ENCODE data around the gene C3orf80. TPM values are rescaled to one million over a fixed set of nuclear protein-coding genes. Genes with fewer than 3 reads are reported as not detected.

The C3orf80 gene
- polyA plus RNA-seq, 1 donor from 2014 or later, result 0.57 TPM

- Histone ChIP-seq H3K36me3 (ENCODE audit: insufficient read depth, low read length) (no peaks in the 10 kb centered on the region), H3K9ac (ENCODE audit: low read length) (no peak overlapping the region), H3F3A (ENCODE audit: insufficient read depth, low read length, poor library complexity, severe bottlenecking) (no peaks in the 10 kb centered on the region), H3K27ac (ENCODE audit: low read length) (no peak overlapping the region), H4K20me1 (ENCODE audit: insufficient read depth) (no peaks in the 10 kb centered on the region), H3K9me3 (ENCODE audit: low read length) (no peaks in the 10 kb centered on the region), H3K4me2 (ENCODE audit: low read length) (no peak overlapping the region), H3K4me3 (ENCODE audit: low read length) (no peak overlapping the region), H3K27me3 (ENCODE audit: insufficient read depth, low read depth, low read length) (no peaks in the 10 kb centered on the region), H2AFZ (ENCODE audit: low read depth, low read length) (no peak overlapping the region), H3K79me2 (replicated peaks; ENCODE audit: insufficient read depth, low read length) (no peaks in the 10 kb centered on the region), H3K9me2 (ENCODE audit: insufficient read depth, low read length) (no peaks in the 10 kb centered on the region)
- TF ChIP-seq REST (IDR thresholded peaks at IDR 0.05; ENCODE audit: borderline replicate concordance), result no peak
- no peak for TF ChIP-seq POLR2AphosphoS5 (IDR thresholded peaks at IDR 0.05)
- no peak for TF ChIP-seq EP300 (conservative IDR thresholded peaks at IDR 0.05; ENCODE audit: poor library complexity, severe bottlenecking)
- TF ChIP-seq MXI1 (conservative IDR thresholded peaks at IDR 0.05; ENCODE audit: poor library complexity, severe bottlenecking), result no peak
- TF ChIP-seq CTCF (IDR thresholded peaks at IDR 0.05; ENCODE audit: poor library complexity, severe bottlenecking), result no peak
- no peak for TF ChIP-seq RAD21 (conservative IDR thresholded peaks at IDR 0.05)
- TF ChIP-seq TAF1 (IDR thresholded peaks at IDR 0.05; ENCODE audit: low read depth), result no peak
- TF ChIP-seq SMC3 (conservative IDR thresholded peaks at IDR 0.05; ENCODE audit: poor library complexity), result no peak
- TF ChIP-seq EZH2 (IDR thresholded peaks at IDR 0.05; ENCODE audit: borderline replicate concordance, insufficient read depth, low read length, poor library complexity, severe bottlenecking), result no peak
These were observed 39.9 kb downstream of the C3orf80 start for GRCh38 chr3:160265088-160265487.

Other genes with a start within 250 kb of the C3orf80 start
- not detected in 2 replicates for gene IL12A, start 236.6 kb upstream of the C3orf80 start, polyA plus RNA-seq
- 59.9 and 61.0 TPM in 2 replicates for gene IFT80, start 173.8 kb downstream of the C3orf80 start, polyA plus RNA-seq
- gene SMC4, start 174.2 kb downstream of the C3orf80 start, polyA plus RNA-seq, result 17.4 and 27.8 TPM in 2 replicates
- 0.53 and 0.78 TPM in 2 replicates for gene TRIM59, start 224.4 kb downstream of the C3orf80 start, polyA plus RNA-seq

All from neural cell (in vitro differentiated cells).